ENCODE data around the gene ZNF771.
A peak's percentile ranks its signal among the peaks of the same experiment; 100 is the strongest.

ZNF771 gene

GRCh38 chr16:30398661-30399434 lies 8.6 kb upstream of the ZNF771 start:
- no peak for DNase-seq (ENCODE audit: low read depth in 2 of 2)

DNA sequence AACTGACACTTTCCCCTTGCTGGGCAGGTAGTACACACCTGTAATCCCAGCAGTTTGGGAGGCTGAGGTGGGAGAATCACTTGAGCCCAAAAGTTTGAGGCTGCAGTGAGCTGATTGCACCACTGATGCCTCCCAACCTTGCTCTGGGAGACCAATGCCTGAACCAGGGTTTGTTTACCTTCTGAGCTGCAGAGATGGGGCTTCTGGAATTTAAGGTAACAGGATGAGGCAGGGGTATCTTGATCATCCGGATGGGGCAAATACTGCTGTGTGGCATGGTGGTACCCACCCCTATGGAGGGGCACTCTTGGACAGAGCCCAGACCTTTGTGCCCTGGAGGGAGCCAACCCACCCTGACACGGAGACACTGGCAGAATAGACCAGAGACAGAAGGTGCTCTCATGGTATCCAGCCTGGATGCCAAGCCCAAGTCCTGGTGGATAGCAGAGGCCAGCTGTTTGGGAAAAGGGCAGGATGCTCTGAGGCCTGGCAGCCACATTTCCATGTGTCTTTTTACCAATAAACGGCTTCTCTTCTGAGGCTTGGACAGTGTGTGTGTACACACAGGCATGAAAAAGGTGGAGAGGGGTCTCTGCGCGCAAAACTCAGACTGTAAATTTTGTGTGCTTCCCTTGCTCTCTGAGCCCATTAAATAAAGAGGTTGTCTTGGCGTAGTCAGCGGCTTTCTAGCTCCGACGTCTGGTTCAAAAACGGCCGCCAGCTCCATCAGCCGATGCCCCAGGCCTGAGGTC lies 7.8 kb upstream of the ZNF771 start:
- no peak for DNase-seq (ENCODE audit: low read depth in 2 of 2)

GRCh38 chr16:30401768-30402425 lies 5.5 kb upstream of the ZNF771 start:
- no peak for DNase-seq (ENCODE audit: low read depth in 2 of 2)

DNA sequence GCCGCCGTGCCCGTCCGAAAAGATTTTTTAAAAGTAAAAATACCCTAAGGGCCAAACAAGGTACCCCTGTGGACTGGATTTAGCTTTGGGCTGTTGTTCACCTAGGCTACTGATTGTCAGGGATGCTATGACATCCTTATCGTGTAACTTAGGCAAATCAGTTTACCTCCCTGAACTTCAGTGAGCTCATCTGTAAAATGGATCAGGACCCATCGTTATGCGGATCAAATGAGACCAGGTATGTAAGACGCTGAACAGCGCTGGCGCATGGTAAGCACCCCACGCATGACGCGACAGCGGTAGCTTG lies 658 bp upstream of the ZNF771 start:
- no peak for DNase-seq (ENCODE audit: low read depth in 2 of 2)

DNA sequence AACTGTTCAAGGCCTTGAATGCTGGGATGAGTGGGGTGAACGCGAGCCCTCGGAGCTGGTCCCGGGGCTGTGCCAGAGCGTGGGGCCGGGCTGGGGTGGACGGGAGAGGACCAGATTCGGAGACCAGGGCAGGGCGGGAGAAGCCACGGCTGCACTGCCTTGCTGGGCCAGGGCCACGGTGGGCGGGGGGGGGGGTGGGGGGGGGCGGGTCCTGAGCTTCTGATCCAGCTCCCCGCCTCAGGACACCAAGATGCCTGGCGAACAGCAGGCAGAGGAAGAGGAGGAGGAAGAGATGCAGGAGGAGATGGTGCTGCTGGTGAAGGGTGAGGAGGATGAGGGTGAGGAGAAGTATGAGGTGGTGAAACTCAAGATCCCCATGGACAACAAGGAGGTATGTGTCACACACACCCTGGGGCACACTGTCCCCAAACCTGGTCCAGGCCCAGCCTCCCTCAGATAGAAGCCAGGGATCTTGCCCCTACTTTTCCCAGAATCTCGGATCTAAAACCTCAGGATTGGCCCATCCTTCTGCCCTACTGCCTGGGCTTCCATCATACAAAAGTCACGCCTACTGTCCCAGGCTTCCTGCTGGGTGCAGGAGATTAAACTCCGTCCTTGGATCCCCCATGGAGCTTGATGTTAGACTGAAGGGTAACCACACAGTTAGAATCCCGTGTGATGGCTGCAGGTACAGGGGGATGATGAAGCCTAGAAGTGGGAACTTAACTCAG lies 563 bp downstream of the ZNF771 start:
- DNase-seq (ENCODE audit: low read depth in 2 of 2), result no peak

DNA sequence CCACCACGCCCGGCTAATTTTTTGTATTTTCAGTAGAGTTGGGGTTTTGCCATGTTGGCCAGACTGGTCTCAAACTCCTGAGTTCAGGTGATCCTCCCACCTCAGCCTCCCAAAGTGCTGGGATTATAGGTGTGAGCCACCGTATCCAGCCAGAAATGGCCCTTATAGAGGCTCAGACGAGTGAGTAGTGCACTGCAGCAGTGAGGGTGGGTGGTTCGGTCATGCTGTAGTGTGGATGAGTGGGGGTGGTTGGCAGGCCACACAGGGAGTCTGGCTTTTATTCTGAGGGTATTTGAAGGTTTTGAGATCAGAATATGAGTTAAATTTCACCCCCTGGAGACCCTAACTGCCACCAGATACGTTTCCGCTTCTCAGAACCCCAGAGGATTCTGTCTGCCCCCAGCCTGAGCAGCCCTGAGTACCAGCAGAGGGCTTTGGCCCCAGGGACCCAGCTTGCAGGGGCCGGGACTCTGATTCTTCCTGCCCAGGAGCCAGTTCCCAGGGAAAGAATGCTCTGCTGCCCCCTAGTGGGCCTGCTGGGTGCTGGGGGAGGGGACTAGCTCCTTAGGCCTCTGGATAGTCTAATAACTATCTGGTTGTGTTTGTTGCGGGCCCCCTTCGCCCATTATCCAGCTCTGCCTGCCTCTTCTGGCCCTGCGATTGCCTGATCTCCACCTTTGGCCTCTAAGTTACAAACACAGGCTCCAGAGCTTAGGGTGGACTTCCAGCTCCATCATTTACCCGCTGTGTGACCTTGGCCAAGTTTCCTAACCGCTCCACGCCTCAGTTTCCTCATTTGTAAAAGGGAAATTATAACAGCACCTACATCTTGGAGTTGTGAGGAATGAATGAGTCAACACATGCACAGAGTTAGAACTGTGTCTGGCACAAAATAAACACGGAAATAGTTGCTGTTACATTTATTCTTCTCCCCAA lies 2.0 kb downstream of the ZNF771 start:
- DNase-seq (ENCODE audit: low read depth in 2 of 2), result peak; percentile 80 to 86

- no peak for DNase-seq (ENCODE audit: low read depth in 2 of 2)
These were observed 5.9 kb downstream of the ZNF771 start for GRCh38 chr16:30413112-30413806.

DNA sequence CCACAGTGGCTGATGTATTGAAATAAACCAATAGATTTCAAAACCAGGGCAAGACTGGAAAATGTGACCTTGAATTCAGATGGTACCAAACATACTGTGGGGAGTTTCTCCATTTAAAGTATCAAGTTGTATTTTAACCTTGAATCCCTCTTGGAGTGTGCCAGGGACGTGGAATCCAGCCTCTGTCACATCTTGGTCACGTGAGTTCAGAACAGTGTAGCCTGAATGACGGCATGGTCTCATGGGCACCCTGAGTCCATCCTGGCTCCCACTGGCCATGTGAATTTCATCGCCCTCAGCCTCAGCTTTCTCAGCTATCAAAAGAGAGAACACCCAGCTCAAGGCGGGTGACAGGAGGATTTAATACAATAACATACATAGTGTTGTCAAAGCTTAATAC lies 6.8 kb downstream of the ZNF771 start:
- no peak for DNase-seq (ENCODE audit: low read depth in 2 of 2)

DNA sequence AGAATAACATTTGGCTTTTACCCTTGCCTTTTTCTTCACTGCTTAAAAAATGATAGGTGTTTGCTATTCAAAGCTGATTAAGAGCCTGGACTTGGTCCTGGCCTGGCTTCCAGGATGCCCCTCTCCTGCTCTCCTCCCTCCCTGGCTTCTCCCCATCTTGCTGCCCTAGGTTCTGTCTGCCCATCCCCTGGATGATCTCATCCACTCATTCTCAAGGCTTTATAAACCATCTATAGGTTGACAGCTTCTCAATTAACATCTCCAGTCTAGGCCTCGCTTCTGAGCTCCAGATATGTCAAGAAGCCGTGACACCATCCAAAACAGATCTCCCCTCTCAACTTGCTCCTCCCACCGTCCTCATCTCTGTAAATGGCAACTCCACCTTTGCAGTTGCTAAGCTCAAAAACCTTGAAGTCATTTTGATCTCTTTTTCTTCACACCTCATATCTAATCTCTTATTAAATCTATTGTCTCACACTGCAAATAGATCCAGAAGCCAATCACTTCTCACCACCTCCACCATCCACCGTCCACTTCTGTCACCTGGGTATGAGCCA lies 8.7 kb downstream of the ZNF771 start:
- no peak for DNase-seq (ENCODE audit: low read depth in 2 of 2)

- no peak for DNase-seq (ENCODE audit: low read depth in 2 of 2)
These were observed 9.5 kb downstream of the ZNF771 start for GRCh38 chr16:30416624-30417528.

DNA sequence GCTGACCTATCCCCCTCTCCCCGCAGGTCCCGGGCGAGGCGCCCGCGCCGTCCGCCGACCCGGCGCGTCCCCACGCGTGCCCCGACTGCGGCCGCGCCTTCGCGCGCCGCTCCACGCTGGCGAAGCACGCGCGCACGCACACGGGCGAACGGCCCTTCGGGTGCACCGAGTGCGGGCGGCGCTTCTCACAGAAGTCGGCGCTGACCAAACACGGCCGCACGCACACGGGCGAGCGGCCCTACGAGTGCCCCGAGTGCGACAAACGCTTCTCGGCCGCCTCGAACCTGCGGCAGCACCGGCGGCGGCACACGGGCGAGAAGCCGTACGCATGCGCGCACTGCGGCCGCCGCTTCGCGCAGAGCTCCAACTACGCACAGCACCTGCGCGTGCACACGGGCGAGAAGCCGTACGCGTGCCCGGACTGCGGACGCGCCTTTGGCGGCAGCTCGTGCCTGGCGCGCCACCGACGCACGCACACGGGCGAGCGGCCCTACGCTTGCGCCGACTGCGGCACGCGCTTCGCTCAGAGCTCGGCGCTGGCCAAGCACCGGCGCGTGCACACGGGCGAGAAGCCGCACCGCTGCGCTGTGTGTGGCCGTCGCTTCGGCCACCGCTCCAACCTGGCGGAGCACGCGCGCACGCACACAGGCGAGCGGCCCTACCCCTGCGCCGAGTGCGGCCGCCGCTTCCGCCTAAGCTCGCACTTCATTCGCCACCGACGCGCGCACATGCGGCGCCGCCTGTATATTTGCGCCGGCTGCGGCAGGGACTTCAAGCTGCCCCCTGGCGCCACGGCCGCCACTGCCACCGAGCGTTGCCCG lies 10.3 kb downstream of the ZNF771 start:
- DNase-seq (ENCODE audit: low read depth in 2 of 2), result peak; percentile 72 to 89

- no peak for DNase-seq (ENCODE audit: low read depth in 2 of 2)
These were observed 11.2 kb downstream of the ZNF771 start for GRCh38 chr16:30418350-30419181.

DNA sequence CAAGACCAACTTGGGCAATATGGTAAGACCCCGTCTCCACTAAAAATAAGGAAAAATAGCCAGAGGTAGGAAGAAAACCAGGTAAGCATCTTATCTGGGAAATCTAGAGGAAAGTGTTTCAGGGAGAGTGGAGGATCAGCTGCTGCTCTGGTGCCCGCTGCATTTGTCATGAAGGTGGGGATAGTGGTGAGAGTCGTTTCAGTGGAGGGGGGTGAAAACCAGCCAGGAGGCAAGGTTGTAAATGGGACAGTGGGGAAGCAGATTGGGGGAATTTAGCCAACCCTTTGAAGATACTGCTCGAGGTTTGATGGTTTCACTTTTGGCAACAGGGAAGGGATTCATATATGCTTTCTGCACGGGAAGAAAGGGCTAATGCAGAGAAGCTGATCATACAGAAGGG lies 13.6 kb downstream of the ZNF771 start:
- DNase-seq (ENCODE audit: low read depth in 2 of 2), result no peak

DNA sequence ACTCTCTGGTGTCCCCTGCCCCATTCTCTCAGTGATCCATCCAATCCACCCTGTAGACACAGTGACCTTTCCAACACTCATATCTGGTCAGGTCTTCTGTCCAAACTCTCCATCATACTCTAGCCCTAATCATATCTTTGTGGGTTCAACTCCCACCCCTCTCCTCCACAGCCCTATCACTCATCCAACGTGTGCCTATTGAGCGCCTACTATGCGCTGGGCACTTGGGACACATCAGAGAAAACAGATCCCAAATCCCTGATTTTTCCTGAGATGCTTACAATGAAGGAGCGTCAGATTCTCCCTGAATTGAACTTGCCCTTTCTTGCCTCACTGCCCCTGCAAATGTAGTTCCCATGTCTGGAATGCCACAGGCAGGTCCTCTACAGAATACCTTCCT lies 20.6 kb downstream of the ZNF771 start:
- DNase-seq (ENCODE audit: low read depth in 2 of 2), result no peak

DNA sequence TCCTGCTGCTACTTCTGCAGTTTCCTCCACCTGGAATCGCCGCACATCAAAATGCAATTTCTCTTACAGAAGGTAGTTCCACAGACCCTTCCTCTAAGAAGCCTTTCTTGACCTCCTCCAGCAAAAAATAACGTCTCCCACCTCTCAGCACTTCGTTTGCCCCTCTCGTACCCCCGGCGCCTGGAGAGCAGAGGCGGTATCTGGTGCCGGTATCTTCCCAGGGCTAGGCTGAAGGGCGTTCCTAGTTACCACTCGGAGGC lies 21.9 kb downstream of the ZNF771 start:
- DNase-seq (ENCODE audit: low read depth in 2 of 2), result no peak

DNA sequence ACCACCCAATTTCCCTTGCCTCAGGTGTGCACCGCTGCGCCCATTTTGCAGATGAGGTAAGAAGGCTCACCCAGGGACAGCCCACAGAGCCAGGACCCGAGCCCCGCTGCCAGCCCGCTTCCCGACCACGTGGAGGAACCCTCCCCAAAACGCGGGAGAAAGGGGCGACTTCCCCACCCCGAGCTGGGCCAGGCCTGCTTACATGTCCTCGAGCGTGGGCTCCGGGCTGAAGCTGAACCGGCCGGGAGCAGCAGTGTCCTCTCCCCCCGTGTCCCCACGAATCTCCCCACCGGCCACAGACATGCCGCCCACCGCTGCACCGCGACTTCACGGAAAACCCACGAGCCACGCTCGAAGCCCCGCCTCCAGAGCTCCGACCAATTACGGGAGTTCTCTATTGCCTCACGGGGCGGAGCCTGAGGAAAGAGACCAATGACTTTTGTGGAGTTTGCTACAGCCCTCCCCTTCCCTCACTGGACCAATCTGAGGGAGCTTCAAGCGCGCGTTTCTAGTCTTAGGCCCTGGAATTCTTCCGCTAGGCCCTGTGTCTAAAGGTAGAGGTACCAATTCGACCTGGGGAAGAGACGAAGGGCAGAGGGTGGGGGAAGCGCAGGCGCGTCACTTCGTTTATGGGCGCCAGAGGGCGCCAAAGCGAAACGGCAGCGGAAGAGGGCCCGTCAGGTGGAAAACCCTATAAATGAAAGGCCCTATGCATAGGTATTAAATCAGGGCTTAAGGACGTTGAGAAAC lies 22.4 kb downstream of the ZNF771 start, which contains the start of gene DCTPP1:
Gene DCTPP1, minus strand, starts transcription at position 353 of the 750 bp plus-strand sequence. Its CDS starts 50 bp downstream, at position 303.
- peak; percentile 95 to 97 for DNase-seq (ENCODE audit: low read depth in 2 of 2)

Measured in stimulated activated CD8-positive, alpha-beta memory T cell treated with anti-CD3 and anti-CD28 coated beads, Interleukin-7, amount 100 ng/mL, for 4 hours (primary cell).